ENCODE measurements around the gene CSTPP1.
"Not testable (repeated sequence)": the region's sequence is repeated elsewhere in the genome, so short reads cannot be mapped to it uniquely, and the experiment has no call there.

Gene CSTPP1

DNA sequence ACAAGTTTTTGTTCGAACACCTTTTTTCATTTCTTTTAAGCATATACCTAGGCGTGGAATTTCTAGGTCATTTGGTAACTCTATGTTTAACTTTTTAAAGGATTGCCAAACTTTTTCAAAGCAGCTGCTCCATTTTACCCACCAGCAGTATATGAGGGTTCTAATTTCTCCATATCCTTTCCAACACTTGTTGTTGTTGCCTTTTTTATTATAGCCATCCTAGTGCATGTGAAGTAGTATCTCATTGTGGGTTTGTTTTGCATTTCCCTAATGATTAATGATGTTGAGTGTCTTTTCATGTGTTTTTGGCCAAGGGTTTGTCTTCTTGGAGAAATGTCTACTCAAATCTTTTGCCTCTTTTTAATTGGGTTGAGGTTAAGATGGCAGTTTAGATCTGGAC lies 24.5 kb downstream of the CSTPP1 start:
- DNase-seq: no peak

- DNase-seq: not testable (repeated sequence)
Observed at GRCh38 chr11:46961886-46962285, 25.3 kb downstream of the CSTPP1 start.

- DNase-seq: no peak
Observed at GRCh38 chr11:46963844-46964243, 27.3 kb downstream of the CSTPP1 start.

GRCh38 chr11:46966773-46967172 lies 30.2 kb downstream of the CSTPP1 start:
- DNase-seq: no peak

GRCh38 chr11:46967962-46968361 lies 31.4 kb downstream of the CSTPP1 start:
- no peak for DNase-seq

GRCh38 chr11:46969379-46969778 lies 32.8 kb downstream of the CSTPP1 start:
- DNase-seq: no peak

DNA sequence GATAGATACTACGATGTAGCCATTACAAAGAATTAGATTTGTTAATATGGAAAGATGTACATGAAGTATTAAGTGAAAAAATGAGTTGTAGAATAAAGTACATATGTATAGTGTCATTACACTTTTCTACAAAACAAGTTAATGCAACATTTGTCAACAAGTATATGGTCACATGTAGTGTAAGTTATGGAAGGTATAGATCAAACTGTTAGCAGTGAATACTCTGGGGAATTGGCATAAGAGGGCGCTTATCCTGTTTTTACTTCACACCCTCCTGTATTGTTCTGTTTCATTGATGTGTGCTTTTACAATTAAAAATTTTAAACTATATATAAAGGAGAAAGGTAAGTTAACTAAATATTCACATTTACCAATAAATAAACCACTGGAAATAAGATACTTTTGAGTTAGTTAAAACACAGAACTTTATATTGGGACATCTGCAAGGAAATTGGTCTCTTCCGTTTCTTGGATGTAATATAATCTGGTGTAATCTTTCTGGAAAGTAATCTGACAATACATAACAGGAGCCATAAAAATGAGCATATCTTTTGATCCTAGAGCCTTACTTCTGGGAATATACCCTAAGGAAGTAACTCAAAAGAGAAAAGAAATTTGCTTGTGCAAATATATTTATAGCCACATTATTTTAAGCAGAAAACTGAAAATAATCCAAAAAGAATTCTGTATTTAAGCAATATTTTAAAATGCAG lies 34.5 kb downstream of the CSTPP1 start:
- no peak for DNase-seq

DNA sequence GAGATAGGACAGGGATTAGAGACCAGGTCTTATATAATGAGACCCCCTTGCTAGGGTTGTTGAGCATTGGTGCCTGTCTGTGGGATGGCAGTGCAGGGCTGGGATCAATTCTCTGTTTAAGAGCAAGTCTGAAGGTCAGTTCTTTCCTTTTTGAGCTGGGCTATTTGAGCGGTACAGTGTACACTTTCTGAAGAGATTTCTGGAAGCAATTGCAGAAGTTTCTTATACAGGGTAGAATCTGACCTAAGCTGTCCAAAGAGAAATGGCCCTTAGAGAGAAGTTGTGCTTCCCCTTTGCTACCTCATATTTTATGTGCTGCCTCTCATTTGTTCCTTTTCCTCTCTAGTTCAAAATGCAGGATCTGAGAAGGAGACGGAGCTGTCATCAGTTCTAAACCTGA lies 35.8 kb downstream of the CSTPP1 start:
- DNase-seq: no peak

- no peak for DNase-seq
Observed at GRCh38 chr11:46972821-46973220, 36.3 kb downstream of the CSTPP1 start.

DNA sequence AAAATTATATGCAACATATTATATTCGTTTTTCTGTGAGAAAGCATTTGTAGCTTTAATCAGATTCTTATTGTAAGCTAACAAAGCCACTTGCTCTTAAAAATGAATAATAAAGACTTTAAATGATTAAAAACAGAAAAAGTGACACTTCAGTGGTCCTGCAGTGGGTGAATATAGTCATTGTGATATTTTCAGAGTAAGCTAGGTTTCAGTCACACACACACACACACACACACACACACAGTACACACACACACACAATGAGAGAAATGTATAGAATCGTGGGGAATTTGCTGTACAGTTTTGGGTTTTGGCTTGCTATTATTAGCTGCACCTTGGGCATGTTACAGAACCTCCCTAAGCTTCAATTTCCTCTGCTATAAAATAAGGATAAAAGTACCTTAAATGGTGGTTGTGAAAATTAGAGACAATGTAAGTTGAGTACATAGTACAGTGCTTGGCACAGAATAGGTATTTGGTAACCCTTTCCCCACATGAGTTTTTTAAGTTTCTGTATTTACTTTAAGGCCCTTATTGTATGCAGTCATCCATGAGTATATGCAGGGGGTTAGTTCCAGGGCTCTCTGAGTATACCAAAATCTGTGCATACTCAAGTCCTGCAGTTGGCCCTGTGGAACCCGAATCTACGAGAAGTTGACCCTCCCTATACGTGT lies 39.8 kb downstream of the CSTPP1 start:
- DNase-seq: no peak

DNA sequence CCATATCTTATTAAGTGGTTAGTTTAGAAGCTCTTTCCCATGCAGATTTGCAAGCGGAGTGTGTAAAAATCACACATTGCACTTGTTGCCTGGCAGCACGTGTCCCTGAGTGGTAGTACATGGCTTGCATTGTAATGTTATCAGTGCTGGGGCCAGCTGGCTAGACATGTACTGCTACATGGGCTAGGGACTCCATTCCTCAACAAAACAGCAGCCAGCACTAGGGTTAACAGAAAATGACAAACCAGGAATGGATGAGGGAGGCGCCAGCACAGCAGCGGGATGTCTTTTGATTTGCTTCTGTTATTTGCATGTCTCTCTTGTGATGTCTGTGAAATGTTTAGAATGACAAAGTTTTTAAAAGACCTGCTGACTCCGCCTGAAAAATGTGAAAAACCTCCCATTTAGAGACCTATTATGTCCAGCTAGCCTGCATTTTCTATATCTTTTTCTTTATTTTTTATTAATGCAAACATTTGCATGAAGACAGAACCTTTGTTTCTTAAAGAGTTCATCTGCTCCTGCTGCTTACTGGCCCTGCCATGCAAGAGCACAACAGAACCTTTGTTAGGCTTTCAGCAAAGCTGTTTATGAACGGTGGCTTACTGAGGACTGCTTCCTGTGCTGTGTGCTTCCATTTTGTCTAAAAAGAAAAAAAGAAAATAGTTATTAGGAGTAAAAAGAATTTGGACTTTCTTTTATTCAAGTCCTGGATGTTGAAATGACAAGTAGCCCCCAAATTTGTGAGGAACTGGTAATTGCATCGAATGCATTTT lies 40.7 kb downstream of the CSTPP1 start:
- DNase-seq: no peak

- DNase-seq: no peak
Observed at GRCh38 chr11:46978005-46978491, 41.5 kb downstream of the CSTPP1 start.

DNA sequence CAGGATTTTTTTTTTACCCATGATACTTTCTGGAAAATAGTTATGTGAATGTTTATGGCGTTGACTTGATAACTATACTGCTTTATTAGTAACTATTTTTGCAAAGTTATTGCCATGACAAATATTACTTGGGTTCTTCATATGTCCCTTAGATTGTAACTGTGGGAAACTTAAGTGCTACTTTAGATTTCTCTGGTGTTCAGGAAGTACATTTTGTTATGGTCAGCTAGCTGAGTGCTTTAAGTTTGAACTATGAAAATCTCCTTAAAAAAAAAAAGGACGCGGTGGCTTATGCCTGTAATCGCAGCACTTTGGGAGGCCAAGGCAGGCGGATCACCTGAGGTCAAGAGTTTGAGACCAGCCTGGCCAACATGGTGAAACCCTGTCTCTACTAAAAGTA lies 42.8 kb downstream of the CSTPP1 start:
- DNase-seq: no peak

GRCh38 chr11:46981436-46981835 lies 44.9 kb downstream of the CSTPP1 start:
- DNase-seq: no peak

DNA sequence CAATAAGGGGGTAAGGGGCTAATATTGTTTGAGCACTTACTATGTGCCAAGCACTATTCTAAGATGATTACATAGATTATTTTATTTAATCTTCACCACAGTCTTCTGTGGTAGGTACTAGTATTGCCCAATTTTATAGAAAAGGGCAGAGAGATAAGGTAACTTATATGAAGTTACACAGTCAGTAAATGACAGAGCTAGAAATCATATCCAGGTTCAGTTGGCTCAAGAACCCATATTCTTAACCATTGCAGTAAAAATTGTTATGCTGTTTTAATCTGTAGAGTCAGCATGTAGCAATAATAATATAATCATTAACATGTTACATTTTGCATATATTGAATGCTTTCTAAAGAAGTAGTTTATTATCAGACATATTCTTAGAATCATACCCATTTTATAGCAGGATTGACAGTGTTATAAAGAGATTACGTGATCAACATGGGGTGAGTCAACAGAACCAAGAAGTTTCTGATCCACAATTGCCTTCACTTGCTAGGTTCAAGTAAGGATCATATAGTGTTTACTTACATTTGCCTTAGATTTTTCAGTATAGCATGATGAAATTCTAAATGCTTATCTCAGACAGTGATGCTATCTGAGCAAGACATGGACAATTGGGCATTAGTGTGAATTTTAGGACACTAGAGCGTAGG lies 46.4 kb downstream of the CSTPP1 start:
- DNase-seq: no peak

DNA sequence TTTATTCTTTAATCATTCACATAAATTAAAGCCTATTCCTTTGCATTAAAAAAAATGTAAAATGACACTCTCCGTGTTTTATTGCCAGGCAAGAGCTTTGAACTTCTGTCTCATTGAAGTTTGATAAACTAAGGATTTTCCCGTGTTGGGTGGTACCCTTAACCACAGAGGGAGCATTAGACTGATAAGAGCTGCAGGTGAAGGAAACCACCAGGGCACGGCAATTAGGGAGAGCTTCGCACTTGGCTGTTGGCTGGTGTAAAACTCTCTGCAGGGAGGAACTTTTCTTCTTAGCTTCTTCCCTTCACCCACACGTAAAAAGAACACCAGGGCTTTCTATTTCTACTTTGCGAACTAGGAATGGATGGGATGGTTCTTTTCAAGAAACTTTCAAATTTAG lies 47.0 kb downstream of the CSTPP1 start:
- no peak for DNase-seq

- no peak for DNase-seq
Observed at GRCh38 chr11:46984548-46984947, 48.0 kb downstream of the CSTPP1 start.

DNA sequence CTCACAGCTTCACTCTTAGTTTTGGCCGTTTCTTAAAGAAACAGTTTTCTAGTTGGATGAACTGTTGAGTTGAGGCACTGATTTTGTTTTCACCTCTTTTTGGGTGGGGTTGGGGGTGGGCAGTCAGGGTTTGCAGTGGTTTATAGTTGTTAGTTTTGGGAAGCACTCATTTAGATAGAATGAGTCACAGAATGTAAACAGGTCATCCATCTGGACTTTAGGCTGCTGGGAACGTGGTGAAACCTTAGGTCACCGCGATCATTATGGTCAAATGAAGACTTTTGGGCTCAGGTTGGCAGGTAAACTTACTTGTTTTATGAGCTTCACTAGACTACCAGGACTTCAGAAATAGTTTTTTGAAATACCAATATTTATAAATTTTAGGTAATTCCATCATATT lies 48.4 kb downstream of the CSTPP1 start:
- no peak for DNase-seq

GRCh38 chr11:46987183-46987582 lies 50.6 kb downstream of the CSTPP1 start:
- DNase-seq: no peak

DNA sequence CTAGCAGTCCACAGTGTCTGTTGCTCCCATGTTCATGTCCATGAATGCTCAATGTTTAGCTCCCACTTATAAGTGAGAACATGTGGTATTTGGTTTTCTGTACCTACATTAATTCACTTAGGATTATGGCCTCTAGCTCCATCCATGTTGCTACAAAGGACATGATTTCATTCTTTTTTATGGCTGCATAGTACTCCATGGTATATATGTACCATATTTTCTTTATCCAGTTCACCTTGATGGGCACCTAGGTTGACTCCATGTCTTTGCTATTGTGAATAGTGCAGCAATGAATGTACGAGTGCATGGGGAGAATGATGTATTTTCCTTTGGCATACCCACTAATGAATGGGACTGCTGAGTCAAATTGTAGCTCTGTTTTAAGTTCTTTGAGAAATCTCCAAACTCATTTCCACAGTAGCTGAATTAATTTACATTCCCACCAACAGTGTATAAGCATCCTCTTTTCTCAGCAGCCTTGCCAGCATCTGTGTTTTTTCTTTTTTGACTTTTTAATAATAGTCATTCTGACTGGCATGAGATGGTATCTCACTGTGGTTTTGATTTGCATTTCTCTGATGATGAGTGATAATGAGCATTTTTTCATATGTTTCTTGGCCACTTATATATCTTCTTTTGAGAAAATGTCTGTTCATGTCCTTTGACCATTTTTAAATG lies 53.4 kb downstream of the CSTPP1 start:
- not testable (repeated sequence) for DNase-seq

DNA sequence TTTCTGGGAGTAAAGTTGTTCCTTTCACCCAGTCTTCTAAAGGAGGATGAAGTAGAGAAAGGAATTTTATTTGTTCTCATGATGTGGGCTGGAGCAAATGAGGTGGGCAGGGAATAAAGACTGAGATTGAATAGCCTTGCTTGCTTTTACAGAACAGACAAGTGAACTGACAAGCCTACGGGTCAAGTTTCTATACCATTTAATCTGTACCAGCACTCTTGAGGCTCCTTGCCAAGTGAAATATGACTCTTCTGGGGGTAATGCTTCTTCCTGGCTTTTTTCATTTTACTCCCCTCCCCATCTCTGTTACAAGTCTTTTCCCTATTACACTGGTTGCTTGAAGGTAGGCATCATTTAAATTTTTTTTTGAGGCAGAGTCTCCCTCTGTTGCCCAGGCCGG lies 54.8 kb downstream of the CSTPP1 start:
- no peak for DNase-seq

DNA sequence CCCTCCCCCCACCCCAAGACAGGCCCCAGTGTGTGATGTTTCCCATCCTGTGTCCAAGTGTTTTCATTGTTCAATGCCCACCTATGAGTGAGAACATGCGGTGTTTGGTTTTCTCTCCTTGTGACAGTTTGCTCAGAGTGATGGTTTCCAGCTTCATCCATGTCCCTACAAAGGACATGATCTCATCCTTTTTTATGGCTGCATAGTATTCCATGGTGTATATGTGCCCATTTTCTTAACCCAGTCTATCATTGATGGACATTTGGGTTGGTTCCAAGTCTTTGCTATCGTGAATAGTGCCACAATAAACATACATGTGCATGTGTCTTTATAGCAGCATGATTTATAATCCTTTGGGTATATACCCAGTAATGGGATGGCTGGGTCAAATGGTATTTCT lies 55.8 kb downstream of the CSTPP1 start:
- not testable (repeated sequence) for DNase-seq

DNA sequence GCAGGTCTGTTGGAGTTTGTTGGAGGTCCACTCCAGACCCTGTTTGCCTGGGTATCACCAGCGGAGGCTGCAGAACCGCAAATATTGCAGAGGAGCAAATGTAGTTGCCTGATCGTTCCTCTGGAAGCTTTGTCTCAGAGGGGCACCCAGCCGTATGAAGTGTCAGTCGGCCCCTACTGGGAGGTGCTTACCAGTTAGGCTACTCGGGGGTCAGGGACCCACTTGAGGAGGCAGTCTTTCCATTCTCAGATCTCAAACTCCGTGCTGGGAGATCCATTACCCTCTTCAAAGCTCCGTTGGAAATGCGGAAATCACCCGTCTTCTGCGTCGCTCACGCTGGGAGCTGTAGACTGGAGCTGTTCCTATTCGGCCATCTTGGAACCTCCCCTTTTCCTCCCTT lies 61.2 kb downstream of the CSTPP1 start:
- DNase-seq: not testable (repeated sequence)
